Liver (tissue), 9 donors: ENCODE data around the gene EXD3. TPM values are rescaled to one million over a fixed set of nuclear protein-coding genes. Genes with fewer than 3 reads are reported as not detected.

Experiments used
- DNase-seq: peaks from one replicate; pipeline ENCODE4 v3.0.0-alpha.2; 2017; ENCODE audit warnings: low spot score
- H3K27ac ChIP-seq, 2 donors: one replicate each; pipeline ENCODE4 v1.7.0; 2013; ENCODE audit warnings: inconsistent platforms in 2 of 2, low read length in 2 of 2, control low read depth in 1 of 2, low read depth in 1 of 2, mild to moderate bottlenecking in 1 of 2
- H3K27me3 ChIP-seq, 4 donors: one replicate each; pipeline versions ENCODE4 v1.6.1 to v1.7.0; 2013; ENCODE audit warnings: low read length in 3 of 4, inconsistent platforms in 1 of 4, mild to moderate bottlenecking in 1 of 4, moderate library complexity in 1 of 4; ENCODE audit not compliant: control insufficient read depth in 4 of 4, insufficient read depth in 4 of 4
- H3K36me3 ChIP-seq, 4 donors: one replicate each; pipeline versions ENCODE4 v1.6.1 to v1.7.0; 2013; ENCODE audit warnings: low read length in 3 of 4, mild to moderate bottlenecking in 3 of 4, low read depth in 1 of 4, moderate library complexity in 1 of 4; ENCODE audit not compliant: control insufficient read depth in 4 of 4, insufficient read depth in 3 of 4
- H3K4me1 ChIP-seq, 4 donors: one replicate each; pipeline versions ENCODE4 v1.6.1 to v1.7.0; 2013; ENCODE audit warnings: low read length in 3 of 4, mild to moderate bottlenecking in 3 of 4, moderate library complexity in 1 of 4; ENCODE audit not compliant: control insufficient read depth in 4 of 4, insufficient read depth in 4 of 4
- H3K4me3 ChIP-seq, 3 donors: one replicate each; pipeline versions ENCODE4 v1.6.1 to v1.7.0; 2013; ENCODE audit warnings: low read length in 3 of 3, control low read depth in 1 of 3, low read depth in 1 of 3, mild to moderate bottlenecking in 1 of 3
- H3K9ac ChIP-seq, 2 donors: one replicate each; pipeline ENCODE4 v1.7.0; 2013; ENCODE audit warnings: low read length in 2 of 2, mild to moderate bottlenecking in 2 of 2, moderate library complexity in 2 of 2, control low read depth in 1 of 2, low read depth in 1 of 2
- H3K9me3 ChIP-seq, 4 donors: one replicate each; pipeline versions ENCODE4 v1.6.1 to v1.7.0; 2013; ENCODE audit warnings: low read length in 3 of 4; ENCODE audit not compliant: control insufficient read depth in 4 of 4
- EGR1 ChIP-seq, 2 donors: IDR thresholded peaks; 2 replicates each; pipeline ENCODE4 v1.6.1; 2016 to 2018; ENCODE audit warnings: antibody characterized with exemption in 2 of 2, low read depth in 2 of 2
- FOXA1 ChIP-seq: IDR thresholded peaks from 2 replicates; pipeline ENCODE4 v1.6.1; 2016; ENCODE audit warnings: antibody characterized with exemption
- GABPA ChIP-seq, 2 donors: IDR thresholded peaks in 1 of 2; conservative IDR thresholded peaks in 1 of 2; 2 replicates each; pipeline ENCODE4 v1.6.1; 2016; ENCODE audit warnings: antibody characterized with exemption in 2 of 2, mild to moderate bottlenecking in 1 of 2, moderate library complexity in 1 of 2
- HNF4G ChIP-seq: IDR thresholded peaks from 2 replicates; pipeline ENCODE4 v1.6.1; 2016; ENCODE audit warnings: antibody characterized with exemption
- JUND ChIP-seq, 2 donors: IDR thresholded peaks; 2 replicates each; pipeline ENCODE4 v1.6.1; 2016; ENCODE audit warnings: antibody characterized with exemption in 2 of 2
- NR2F2 ChIP-seq: IDR thresholded peaks from 2 replicates; pipeline ENCODE4 v1.6.1; 2016; ENCODE audit warnings: antibody characterized with exemption
- RAD21 ChIP-seq, 2 donors: IDR thresholded peaks; 2 replicates each; pipeline ENCODE4 v1.6.1; 2016; ENCODE audit warnings: antibody characterized with exemption in 2 of 2, mild to moderate bottlenecking in 2 of 2
- RXRA ChIP-seq, 2 donors: IDR thresholded peaks; 2 replicates each; pipeline ENCODE4 v1.6.1; 2017 to 2018; ENCODE audit warnings: antibody characterized with exemption in 2 of 2, mild to moderate bottlenecking in 1 of 2
- SP1 ChIP-seq: IDR thresholded peaks from 2 replicates; pipeline ENCODE4 v1.6.1; 2018; ENCODE audit warnings: antibody characterized with exemption, mild to moderate bottlenecking
- YY1 ChIP-seq: IDR thresholded peaks from 2 replicates; pipeline ENCODE4 v1.6.1; 2016; ENCODE audit warnings: antibody characterized with exemption, mild to moderate bottlenecking
- WGBS: extraction: QIAGEN DNeasy Blood & Tissue Kit; methylation state at CpG from one replicate; pipeline ENCODE4 v1.1.7; 2013; 5-methylcytosine and 5-hydroxymethylcytosine counted together
- polyA plus RNA-seq, 2 donors: library from polyadenylated mRNA; stranded (reverse) in 1 of 2; unstranded in 1 of 2; fragments of 200-250 nt in 1 of 2; fragments of >200 nt in 1 of 2; fragmentation: Nextera tagmentation in 1 of 2; extraction: Ambion mirVana in 1 of 2; gene quantifications; one replicate each; pipeline versions ENCODE4 v1.2.1 to v1.2.3, GENCODE V29; 2013 to 2015
- total RNA-seq, 2 donors: library from RNA; depleted of rRNA; stranded (reverse); fragments of >200 nt; gene quantifications; one replicate each; pipeline ENCODE4 v1.2.3, GENCODE V29; 2014
- TF ChIP-seq, protein P1 (sequence below): IDR thresholded peaks from 2 replicates; pipeline ENCODE4 v1.6.1; 2016; ENCODE audit warnings: antibody characterized with exemption, mild to moderate bottlenecking
- TF ChIP-seq, protein P2 (sequence below): IDR thresholded peaks from 2 replicates; pipeline ENCODE4 v1.6.1; 2016; ENCODE audit warnings: antibody characterized with exemption
- donor health status: healthy.
- donor health status: healthy.
- donor health status: healthy.
- donor health status: healthy.
- donor health status: healthy.

Gene EXD3
- total and polyA plus RNA-seq, 4 donors = 2.5 to 6.7 (median 3.7) TPM

DNA sequence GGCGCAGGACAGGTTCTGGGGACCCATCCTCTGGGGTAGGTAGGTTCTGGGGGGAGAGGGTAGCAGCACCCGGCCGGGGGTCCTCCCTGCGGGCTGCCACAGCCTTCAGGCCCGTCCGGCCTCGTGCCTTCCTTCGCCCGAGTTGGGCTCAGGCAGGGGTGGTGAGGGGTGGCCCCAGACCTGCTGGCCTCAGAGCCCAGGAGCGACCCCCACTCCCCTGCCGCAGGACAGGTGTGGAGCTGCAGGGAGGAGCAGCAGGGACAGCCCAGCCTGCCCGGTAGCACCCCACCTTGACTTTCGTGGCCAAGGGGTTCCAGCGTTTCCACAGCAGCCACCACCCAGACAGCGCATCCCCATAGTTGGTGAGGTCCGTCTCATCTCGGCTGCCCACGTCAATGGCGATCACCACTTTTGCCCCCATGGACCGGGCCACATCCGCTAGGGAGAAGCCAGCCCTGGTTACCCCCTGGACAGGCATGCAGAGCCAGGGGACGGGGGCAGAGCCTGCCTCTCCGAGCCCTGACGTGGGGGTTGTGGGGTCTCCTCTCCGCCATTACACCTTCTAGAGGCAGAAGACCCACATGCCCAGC, 39.5 kb upstream of the EXD3 start:
- DNase-seq = no peak
- no peak for TF ChIP-seq GABPA (IDR thresholded peaks at IDR 0.05 in 1 of 2, conservative IDR thresholded peaks at IDR 0.05 in 1 of 2)
- TF ChIP-seq, protein P1, sequence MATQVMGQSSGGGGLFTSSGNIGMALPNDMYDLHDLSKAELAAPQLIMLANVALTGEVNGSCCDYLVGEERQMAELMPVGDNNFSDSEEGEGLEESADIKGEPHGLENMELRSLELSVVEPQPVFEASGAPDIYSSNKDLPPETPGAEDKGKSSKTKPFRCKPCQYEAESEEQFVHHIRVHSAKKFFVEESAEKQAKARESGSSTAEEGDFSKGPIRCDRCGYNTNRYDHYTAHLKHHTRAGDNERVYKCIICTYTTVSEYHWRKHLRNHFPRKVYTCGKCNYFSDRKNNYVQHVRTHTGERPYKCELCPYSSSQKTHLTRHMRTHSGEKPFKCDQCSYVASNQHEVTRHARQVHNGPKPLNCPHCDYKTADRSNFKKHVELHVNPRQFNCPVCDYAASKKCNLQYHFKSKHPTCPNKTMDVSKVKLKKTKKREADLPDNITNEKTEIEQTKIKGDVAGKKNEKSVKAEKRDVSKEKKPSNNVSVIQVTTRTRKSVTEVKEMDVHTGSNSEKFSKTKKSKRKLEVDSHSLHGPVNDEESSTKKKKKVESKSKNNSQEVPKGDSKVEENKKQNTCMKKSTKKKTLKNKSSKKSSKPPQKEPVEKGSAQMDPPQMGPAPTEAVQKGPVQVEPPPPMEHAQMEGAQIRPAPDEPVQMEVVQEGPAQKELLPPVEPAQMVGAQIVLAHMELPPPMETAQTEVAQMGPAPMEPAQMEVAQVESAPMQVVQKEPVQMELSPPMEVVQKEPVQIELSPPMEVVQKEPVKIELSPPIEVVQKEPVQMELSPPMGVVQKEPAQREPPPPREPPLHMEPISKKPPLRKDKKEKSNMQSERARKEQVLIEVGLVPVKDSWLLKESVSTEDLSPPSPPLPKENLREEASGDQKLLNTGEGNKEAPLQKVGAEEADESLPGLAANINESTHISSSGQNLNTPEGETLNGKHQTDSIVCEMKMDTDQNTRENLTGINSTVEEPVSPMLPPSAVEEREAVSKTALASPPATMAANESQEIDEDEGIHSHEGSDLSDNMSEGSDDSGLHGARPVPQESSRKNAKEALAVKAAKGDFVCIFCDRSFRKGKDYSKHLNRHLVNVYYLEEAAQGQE = no peak
- TF ChIP-seq, protein P2, sequence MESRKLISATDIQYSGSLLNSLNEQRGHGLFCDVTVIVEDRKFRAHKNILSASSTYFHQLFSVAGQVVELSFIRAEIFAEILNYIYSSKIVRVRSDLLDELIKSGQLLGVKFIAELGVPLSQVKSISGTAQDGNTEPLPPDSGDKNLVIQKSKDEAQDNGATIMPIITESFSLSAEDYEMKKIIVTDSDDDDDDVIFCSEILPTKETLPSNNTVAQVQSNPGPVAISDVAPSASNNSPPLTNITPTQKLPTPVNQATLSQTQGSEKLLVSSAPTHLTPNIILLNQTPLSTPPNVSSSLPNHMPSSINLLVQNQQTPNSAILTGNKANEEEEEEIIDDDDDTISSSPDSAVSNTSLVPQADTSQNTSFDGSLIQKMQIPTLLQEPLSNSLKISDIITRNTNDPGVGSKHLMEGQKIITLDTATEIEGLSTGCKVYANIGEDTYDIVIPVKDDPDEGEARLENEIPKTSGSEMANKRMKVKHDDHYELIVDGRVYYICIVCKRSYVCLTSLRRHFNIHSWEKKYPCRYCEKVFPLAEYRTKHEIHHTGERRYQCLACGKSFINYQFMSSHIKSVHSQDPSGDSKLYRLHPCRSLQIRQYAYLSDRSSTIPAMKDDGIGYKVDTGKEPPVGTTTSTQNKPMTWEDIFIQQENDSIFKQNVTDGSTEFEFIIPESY = no peak
- Histone ChIP-seq H3K27ac (no peak overlapping the region), H3K9ac (no peak overlapping the region), H3K27me3 (no peaks in the 10 kb centered on the region), H3K4me3 (no peak overlapping the region), H3K36me3 (peaks cover 0 to 6% (median 0%) of the 10 kb centered on the region in 4 donors), H3K4me1 (peaks cover 0 to 17% (median 10%) of the 10 kb centered on the region in 4 donors), H3K9me3 (no peaks in the 10 kb centered on the region)
- WGBS = 95% methylated on average over 25 of the region's 25 CpGs

DNA sequence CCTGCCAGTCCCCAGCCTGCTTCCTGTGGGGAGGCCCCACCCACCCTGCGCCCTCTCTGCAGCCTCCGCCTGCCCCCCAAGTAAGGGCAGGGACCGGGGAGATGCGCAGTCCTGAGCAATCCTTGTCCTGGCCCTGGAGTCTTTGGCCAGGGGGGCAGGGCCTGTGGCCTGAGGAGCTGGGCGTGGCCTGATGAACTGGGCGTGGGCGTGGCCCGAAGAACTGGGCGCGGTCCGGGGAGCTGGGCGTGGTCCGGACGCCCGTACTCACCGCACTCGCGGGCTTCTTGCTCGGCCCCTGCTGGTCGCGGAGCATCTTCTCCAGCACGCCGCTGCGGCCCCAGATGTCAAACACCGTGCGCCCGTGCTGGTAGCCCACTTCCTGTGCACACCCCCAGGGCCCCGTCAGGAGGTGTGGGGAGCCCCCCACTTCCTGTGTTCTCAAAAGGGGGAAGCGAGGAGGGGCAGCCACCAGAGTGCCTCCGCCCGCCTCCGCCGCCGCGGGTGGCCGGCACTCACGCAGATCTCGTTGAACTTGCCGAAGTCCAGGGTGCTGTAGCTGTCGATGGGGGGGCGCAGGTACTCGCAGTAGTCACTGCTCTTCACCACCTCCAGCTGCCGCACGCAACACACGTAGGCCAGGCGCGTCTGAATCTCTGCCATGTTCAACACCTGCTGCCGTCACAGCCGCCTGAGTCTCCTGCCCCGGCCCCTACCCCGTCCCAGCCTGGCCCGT, 38.9 kb upstream of the EXD3 start:
- H3K4me3 ChIP-seq = no peak overlapping the region
- H3K9me3 ChIP-seq = no peaks in the 10 kb centered on the region
- no peaks in the 10 kb centered on the region for H3K27me3 ChIP-seq
- TF ChIP-seq SP1 = peak; percentile 23
- TF ChIP-seq GABPA (IDR thresholded peaks at IDR 0.05 in 1 of 2, conservative IDR thresholded peaks at IDR 0.05 in 1 of 2) = peak in 1 of 2 donors; percentile 11
- TF ChIP-seq RAD21 (IDR thresholded peaks at IDR 0.05) = no peak
- no peak overlapping the region for H3K9ac ChIP-seq
- peaks cover 0 to 6% (median under 1%) of the 10 kb centered on the region in 4 donors for H3K36me3 ChIP-seq
- 67% methylated on average over 52 of the region's 52 CpGs for WGBS
- peak; percentile 72 for DNase-seq
- H3K4me1 ChIP-seq = peaks cover 3 to 22% (median 13%) of the 10 kb centered on the region in 4 donors
- peak overlapping the region in 1 of 2 donors; percentile 7 for H3K27ac ChIP-seq

DNA sequence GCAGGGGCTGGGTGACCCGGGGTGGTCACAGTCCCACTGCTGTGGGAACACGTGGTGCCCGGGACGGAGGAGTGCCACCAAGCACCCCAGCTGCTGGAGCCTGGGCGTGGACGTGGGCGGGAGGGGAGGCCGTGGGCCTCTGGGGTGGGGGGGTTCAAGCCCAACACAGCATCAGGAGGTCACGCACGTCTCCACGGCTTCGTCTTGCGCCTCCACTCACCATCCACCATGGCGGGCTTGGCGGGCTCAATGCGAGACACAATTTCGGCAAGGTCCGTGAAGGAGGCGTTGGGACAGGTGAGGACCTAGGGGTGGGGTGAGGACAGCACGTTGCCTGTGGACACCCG, 38.3 kb upstream of the EXD3 start:
- H3K27ac ChIP-seq = no peak overlapping the region
- H3K9ac ChIP-seq = no peak overlapping the region
- H3K36me3 ChIP-seq = peaks cover 0 to 6% (median 1%) of the 10 kb centered on the region in 4 donors
- no peak overlapping the region for H3K4me3 ChIP-seq
- TF ChIP-seq RXRA (IDR thresholded peaks at IDR 0.05) (no peak), RAD21 (IDR thresholded peaks at IDR 0.05) (no peak), YY1 (no peak), JUND (IDR thresholded peaks at IDR 0.05) (no peak), NR2F2 (no peak), EGR1 (IDR thresholded peaks at IDR 0.05; ENCODE audit: low read depth in 2 of 2) (no peak), FOXA1 (no peak), HNF4G (no peak)
- TF ChIP-seq, protein P2 = no peak
- no peak for DNase-seq
- H3K9me3 ChIP-seq = no peaks in the 10 kb centered on the region
- peaks cover 8 to 28% (median 16%) of the 10 kb centered on the region in 4 donors for H3K4me1 ChIP-seq
- H3K27me3 ChIP-seq = no peaks in the 10 kb centered on the region
- WGBS = 94% methylated on average over 21 of the region's 21 CpGs
